HepG2 (cell line): ENCODE measurements around the gene COMP. TPM values are rescaled to one million over a fixed set of nuclear protein-coding genes. Genes with fewer than 3 reads are reported as not detected.
A peak's percentile ranks its signal among the peaks of the same experiment; 100 is the strongest.

Source experiments
- ATF2 ChIP-seq: sonication (generic); formaldehyde crosslinking; IDR thresholded peaks from 2 replicates; pipeline ENCODE4 v1.4.0; 2020; ENCODE audit warnings: missing genetic modification reagents
- ERF ChIP-seq: IDR thresholded peaks from 2 replicates; pipeline ENCODE4 v1.6.1; 2018; ENCODE audit warnings: missing biosample characterization, missing genetic modification reagents
- ISX ChIP-seq: sonication (generic); formaldehyde crosslinking; conservative IDR thresholded peaks from 2 replicates; pipeline ENCODE4 v1.5.0; 2020; ENCODE audit warnings: missing genetic modification reagents
- KLF12 ChIP-seq: sonication (generic); formaldehyde crosslinking; IDR thresholded peaks from 2 replicates; pipeline ENCODE4 v1.4.0; 2020; ENCODE audit warnings: missing genetic modification reagents, borderline replicate concordance
- MAFG ChIP-seq: sonication (generic); formaldehyde crosslinking; IDR thresholded peaks from 2 replicates; pipeline ENCODE4 v1.5.1; 2020; ENCODE audit warnings: mild to moderate bottlenecking, missing genetic modification reagents
- MATR3 ChIP-seq: sonication (generic); formaldehyde crosslinking; IDR thresholded peaks from 2 replicates; pipeline ENCODE4 v1.4.0; 2020; ENCODE audit warnings: missing genetic modification reagents
- RFXANK ChIP-seq: IDR thresholded peaks from 2 replicates; pipeline ENCODE4 v1.6.1; 2016
- SSRP1 ChIP-seq: IDR thresholded peaks from 2 replicates; pipeline ENCODE4 v1.6.1; 2016; ENCODE audit warnings: control low read depth
- SUZ12 ChIP-seq: fragments of 150-350 bp; IDR thresholded peaks from 2 replicates; pipeline ENCODE4 v1.6.1; 2014; ENCODE audit warnings: low read depth, low read length
- ZFP41 ChIP-seq: sonication (generic); formaldehyde crosslinking; IDR thresholded peaks from 2 replicates; pipeline ENCODE4 v1.4.0; 2020; ENCODE audit warnings: mild to moderate bottlenecking, missing genetic modification reagents, borderline replicate concordance
- ZNF430 ChIP-seq: sonication (generic); formaldehyde crosslinking; IDR thresholded peaks from 2 replicates; pipeline ENCODE4 v1.9.0; 2021; ENCODE audit warnings: mild to moderate bottlenecking, missing genetic modification reagents
- ZNF510 ChIP-seq: sonication (generic); formaldehyde crosslinking; IDR thresholded peaks from 2 replicates; pipeline ENCODE4 v1.4.0; 2020; ENCODE audit warnings: low read depth, mild to moderate bottlenecking, missing genetic modification reagents
- ZNF546 ChIP-seq: sonication (generic); formaldehyde crosslinking; conservative IDR thresholded peaks from 2 replicates; pipeline ENCODE4 v1.8.1; 2023; ENCODE audit warnings: mild to moderate bottlenecking, missing genetic modification reagents
- ZNF552 ChIP-seq: sonication (generic); formaldehyde crosslinking; IDR thresholded peaks from 2 replicates; pipeline ENCODE4 v1.9.0; 2022; ENCODE audit warnings: missing genetic modification reagents, mild to moderate bottlenecking, borderline replicate concordance
- ZNF781 ChIP-seq: sonication (generic); formaldehyde crosslinking; IDR thresholded peaks from 2 replicates; pipeline ENCODE4 v1.5.1; 2020; ENCODE audit warnings: borderline replicate concordance, mild to moderate bottlenecking, missing genetic modification reagents; ENCODE audit errors: not compliant biosample characterization
- ZNF792 ChIP-seq: IDR thresholded peaks from 2 replicates; pipeline ENCODE4 v1.6.1; 2016
- ZNF800 ChIP-seq: sonication (generic); formaldehyde crosslinking; IDR thresholded peaks from 2 replicates; pipeline ENCODE4 v1.4.0; 2020; ENCODE audit warnings: missing genetic modification reagents
- ZSCAN21 ChIP-seq: sonication (generic); formaldehyde crosslinking; IDR thresholded peaks from 2 replicates; pipeline ENCODE4 v1.8.0; 2022; ENCODE audit warnings: mild to moderate bottlenecking, missing genetic modification reagents, moderate library complexity, borderline replicate concordance
- ZZZ3 ChIP-seq: sonication (generic); formaldehyde crosslinking; IDR thresholded peaks from 2 replicates; pipeline ENCODE4 v1.4.0; 2020; ENCODE audit warnings: missing genetic modification reagents, mild to moderate bottlenecking, borderline replicate concordance
- polyA plus RNA-seq, 8 experiments: library from polyadenylated mRNA; depleted of rRNA in 3 of 8; stranded (reverse) in 7 of 8; unstranded in 1 of 8; fragments of >200 nt; fragmentation: Illumina TruSeq in 4 of 8; extraction: Trizol in 4 of 8; gene quantifications; 2 replicates each; pipeline versions ENCODE4 v1.2.1 to v1.2.3, GENCODE V29; 2011 to 2016; ENCODE audit warnings: low read depth in 4 of 8, missing spikeins in 1 of 8, mixed read lengths in 1 of 8; ENCODE audit not compliant: insufficient read depth in 1 of 8
- total RNA-seq, 5 experiments: library from RNA; depleted of rRNA; stranded (reverse); fragments of >200 nt; fragmentation: Illumina TruSeq; extraction: Trizol; gene quantifications; 2 replicates each; pipeline ENCODE4 v1.2.3, GENCODE V29; 2016; ENCODE audit warnings: low read depth in 1 of 5
- TF ChIP-seq, protein P1 (sequence below): sonication (generic); formaldehyde crosslinking; IDR thresholded peaks from 2 replicates; pipeline ENCODE4 v1.9.0; 2021; ENCODE audit warnings: missing genetic modification reagents, mild to moderate bottlenecking, borderline replicate concordance
- TF ChIP-seq, protein P2 (sequence below): sonication (generic); formaldehyde crosslinking; IDR thresholded peaks from 2 replicates; pipeline ENCODE4 v1.4.0; 2020; ENCODE audit warnings: mild to moderate bottlenecking, missing genetic modification reagents

The COMP gene
- total and polyA plus RNA-seq, 2 of the 13 experiments (the other 11 are each of a cell fraction or from before 2014, with no cell fraction given): 0.04 to 0.13 TPM

DNA sequence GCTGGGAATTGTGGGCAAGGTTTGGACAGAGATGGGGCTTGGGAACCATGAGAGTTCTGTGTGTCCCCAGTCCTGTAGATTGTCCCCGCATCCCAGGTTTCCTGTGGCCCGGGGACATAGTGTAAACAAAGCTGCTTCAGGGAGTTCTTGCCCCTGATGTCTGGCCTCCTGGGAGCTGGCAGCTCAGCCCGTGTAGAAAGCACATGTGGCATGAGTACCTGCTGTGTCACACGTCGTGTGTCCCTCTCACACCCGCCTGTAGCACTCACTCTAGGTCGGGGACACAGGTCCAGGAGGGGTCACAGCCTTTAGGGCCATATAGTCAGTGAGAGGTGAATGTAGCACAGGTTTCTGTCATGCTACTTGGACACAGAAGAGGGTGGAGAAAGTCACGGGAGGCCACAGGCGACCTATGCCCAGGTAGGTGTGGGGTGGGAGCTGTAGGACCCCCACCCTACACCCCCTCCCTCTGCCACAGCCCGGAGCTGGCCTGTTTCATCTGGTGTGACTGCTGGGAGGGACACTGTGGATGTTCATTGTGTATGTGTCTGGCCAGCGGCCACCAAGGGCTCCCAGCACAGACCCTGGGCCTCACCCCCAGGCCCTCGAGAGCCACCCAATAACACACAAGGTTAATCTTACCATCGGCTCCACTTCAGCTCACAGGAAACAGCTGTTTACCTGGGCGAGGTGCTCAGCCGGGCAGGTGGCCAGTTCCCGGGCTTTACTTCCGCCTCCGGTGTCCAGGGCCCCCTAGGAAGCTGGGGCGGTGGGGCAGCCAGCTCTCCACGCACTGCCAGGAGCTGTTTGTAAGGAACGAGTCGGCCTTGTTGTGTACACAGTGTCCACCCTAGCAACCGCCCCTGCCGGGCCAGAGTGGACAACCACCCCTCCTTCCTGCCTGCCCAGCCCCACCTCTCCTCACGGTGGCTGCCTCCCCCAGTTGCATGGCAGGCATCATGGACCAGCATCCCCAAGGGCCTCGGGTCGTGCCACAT, 49.7 kb downstream of the COMP start (continued):
- peak; percentile 47; the same call in 1 of the 2 replicates for TF ChIP-seq ZNF800 (CRISPR knock-in tag)
- no peak for TF ChIP-seq RFXANK (CRISPR knock-in tag)
- TF ChIP-seq ZNF430 (CRISPR knock-in tag): 0 out of 2 replicates have a peak, but pooled peaks have one; percentile 23
- TF ChIP-seq ZZZ3 (CRISPR knock-in tag): peak; percentile 76
- no peak; the same call in 1 of the 2 replicates for TF ChIP-seq ZSCAN21
- TF ChIP-seq MATR3 (CRISPR knock-in tag): no peak
- 0 out of 2 replicates have a peak, but pooled peaks have one; percentile 61 for TF ChIP-seq ZNF510
- no peak for TF ChIP-seq ATF2 (CRISPR knock-in tag)
- TF ChIP-seq KLF12 (CRISPR knock-in tag): peak; percentile 21; the same call in 1 of the 2 replicates
- TF ChIP-seq ZNF552 (CRISPR knock-in tag): no peak
- no peak for TF ChIP-seq ZNF781 (CRISPR knock-in tag)
- TF ChIP-seq, protein P1, sequence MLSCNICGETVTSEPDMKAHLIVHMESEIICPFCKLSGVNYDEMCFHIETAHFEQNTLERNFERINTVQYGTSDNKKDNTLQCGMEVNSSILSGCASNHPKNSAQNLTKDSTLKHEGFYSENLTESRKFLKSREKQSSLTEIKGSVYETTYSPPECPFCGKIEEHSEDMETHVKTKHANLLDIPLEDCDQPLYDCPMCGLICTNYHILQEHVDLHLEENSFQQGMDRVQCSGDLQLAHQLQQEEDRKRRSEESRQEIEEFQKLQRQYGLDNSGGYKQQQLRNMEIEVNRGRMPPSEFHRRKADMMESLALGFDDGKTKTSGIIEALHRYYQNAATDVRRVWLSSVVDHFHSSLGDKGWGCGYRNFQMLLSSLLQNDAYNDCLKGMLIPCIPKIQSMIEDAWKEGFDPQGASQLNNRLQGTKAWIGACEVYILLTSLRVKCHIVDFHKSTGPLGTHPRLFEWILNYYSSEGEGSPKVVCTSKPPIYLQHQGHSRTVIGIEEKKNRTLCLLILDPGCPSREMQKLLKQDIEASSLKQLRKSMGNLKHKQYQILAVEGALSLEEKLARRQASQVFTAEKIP (CRISPR knock-in tag): no peak
- TF ChIP-seq ZNF546 (CRISPR knock-in tag): no peak
- TF ChIP-seq ERF: no peak
- TF ChIP-seq, protein P2, sequence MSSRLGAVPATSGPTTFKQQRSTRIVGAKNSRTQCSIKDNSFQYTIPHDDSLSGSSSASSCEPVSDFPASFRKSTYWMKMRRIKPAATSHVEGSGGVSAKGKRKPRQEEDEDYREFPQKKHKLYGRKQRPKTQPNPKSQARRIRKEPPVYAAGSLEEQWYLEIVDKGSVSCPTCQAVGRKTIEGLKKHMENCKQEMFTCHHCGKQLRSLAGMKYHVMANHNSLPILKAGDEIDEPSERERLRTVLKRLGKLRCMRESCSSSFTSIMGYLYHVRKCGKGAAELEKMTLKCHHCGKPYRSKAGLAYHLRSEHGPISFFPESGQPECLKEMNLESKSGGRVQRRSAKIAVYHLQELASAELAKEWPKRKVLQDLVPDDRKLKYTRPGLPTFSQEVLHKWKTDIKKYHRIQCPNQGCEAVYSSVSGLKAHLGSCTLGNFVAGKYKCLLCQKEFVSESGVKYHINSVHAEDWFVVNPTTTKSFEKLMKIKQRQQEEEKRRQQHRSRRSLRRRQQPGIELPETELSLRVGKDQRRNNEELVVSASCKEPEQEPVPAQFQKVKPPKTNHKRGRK (CRISPR knock-in tag): no peak
- no peak for TF ChIP-seq ISX (CRISPR knock-in tag)
- TF ChIP-seq SUZ12: no peak
- no peak for TF ChIP-seq ZNF792 (CRISPR knock-in tag)
- no peak for TF ChIP-seq MAFG (CRISPR knock-in tag)
- TF ChIP-seq ZFP41: no peak
- no peak for TF ChIP-seq SSRP1
